ENCODE results near the gene TENT4B.

DNA sequence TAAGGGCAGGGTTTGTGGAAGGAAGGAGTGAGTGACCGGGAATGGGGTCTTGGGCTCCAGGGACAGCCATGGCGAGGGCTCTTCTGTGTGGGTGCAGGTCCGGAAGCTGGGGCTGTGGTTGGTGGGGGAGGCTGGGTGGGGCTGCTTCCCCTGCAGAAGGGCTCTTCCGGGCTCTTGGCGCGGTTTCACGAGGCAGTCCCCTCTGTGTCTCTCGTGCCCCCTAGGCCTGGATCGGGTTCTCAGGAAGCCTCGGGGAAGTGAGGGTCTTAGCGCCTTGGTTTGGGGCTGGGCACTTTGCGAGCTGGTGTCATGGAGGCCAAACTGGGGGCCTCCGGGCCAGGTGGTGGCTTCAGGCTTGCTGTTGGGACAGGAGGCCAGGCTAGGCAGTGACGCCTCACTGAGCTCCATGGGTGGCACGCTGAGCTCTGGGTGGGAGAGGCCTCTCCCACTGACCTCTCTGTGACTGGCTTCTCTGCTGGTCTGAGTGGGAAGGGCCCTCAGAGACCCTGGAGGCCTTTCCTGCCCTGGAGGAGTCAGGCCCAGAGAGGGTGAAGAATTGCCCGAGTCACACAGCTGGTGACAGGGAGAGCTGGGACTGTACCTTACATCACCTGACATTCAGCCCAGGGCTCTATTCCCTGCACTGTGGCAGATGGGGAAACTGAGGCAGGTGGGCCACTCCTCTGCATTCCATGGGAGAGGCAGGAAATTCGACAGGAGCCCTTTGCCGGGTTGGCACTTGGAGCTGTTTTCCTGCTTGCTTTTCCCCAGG lies 121.4 kb downstream of the TENT4B start:
- TF ChIP-seq, protein P1, sequence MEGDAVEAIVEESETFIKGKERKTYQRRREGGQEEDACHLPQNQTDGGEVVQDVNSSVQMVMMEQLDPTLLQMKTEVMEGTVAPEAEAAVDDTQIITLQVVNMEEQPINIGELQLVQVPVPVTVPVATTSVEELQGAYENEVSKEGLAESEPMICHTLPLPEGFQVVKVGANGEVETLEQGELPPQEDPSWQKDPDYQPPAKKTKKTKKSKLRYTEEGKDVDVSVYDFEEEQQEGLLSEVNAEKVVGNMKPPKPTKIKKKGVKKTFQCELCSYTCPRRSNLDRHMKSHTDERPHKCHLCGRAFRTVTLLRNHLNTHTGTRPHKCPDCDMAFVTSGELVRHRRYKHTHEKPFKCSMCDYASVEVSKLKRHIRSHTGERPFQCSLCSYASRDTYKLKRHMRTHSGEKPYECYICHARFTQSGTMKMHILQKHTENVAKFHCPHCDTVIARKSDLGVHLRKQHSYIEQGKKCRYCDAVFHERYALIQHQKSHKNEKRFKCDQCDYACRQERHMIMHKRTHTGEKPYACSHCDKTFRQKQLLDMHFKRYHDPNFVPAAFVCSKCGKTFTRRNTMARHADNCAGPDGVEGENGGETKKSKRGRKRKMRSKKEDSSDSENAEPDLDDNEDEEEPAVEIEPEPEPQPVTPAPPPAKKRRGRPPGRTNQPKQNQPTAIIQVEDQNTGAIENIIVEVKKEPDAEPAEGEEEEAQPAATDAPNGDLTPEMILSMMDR (conservative IDR thresholded peaks at IDR 0.05; ENCODE audit: low read length), result 0 out of 2 replicates have a peak, but pooled peaks have one; percentile 28
- TF ChIP-seq EZH2phosphoT487 (IDR thresholded peaks at IDR 0.05; ENCODE audit: borderline replicate concordance, low read depth, low read length), result no peak
